IPS-18a (cell line): ENCODE results near the gene IL4R.

Experiments used
- H3K27ac ChIP-seq: one replicate; pipeline ENCODE4 v1.5.1; 2013; ENCODE audit warnings: low read length
- H3K27me3 ChIP-seq: one replicate; pipeline ENCODE4 v1.6.1; 2013; ENCODE audit warnings: mild to moderate bottlenecking, low read length; ENCODE audit not compliant: control insufficient read depth, insufficient read depth
- H3K36me3 ChIP-seq: one replicate; pipeline ENCODE4 v1.6.1; 2013; ENCODE audit warnings: low read depth, low read length; ENCODE audit not compliant: control insufficient read depth
- H3K4me1 ChIP-seq: one replicate; pipeline ENCODE4 v1.6.1; 2013; ENCODE audit warnings: low read depth, low read length; ENCODE audit not compliant: control insufficient read depth
- H3K4me3 ChIP-seq: one replicate; pipeline ENCODE4 v1.5.1; 2013; ENCODE audit warnings: low read length
- H3K9ac ChIP-seq: one replicate; pipeline ENCODE4 v1.6.1; 2013; ENCODE audit warnings: mild to moderate bottlenecking, low read length, moderate library complexity
- H3K9me3 ChIP-seq: one replicate; pipeline ENCODE4 v1.6.1; 2013; ENCODE audit warnings: low read depth, low read length; ENCODE audit not compliant: control insufficient read depth

IL4R gene

GRCh38 chr16:27290562-27290961 lies 23.2 kb upstream of the IL4R start:
- no peak overlapping the region for H3K27ac ChIP-seq
- no peak overlapping the region for H3K9ac ChIP-seq
- H3K9me3 ChIP-seq, result no peaks in the 10 kb centered on the region
- H3K4me3 ChIP-seq, result no peak overlapping the region
- H3K4me1 ChIP-seq, result no peaks in the 10 kb centered on the region
- H3K36me3 ChIP-seq, result no peaks in the 10 kb centered on the region
- no peaks in the 10 kb centered on the region for H3K27me3 ChIP-seq

GRCh38 chr16:27291106-27291505 lies 22.7 kb upstream of the IL4R start:
- Histone ChIP-seq H3K4me3 (no peak overlapping the region), H3K9ac (no peak overlapping the region), H3K27me3 (no peaks in the 10 kb centered on the region), H3K4me1 (no peaks in the 10 kb centered on the region), H3K36me3 (no peaks in the 10 kb centered on the region), H3K27ac (no peak overlapping the region), H3K9me3 (no peaks in the 10 kb centered on the region)

- H3K36me3 ChIP-seq, result no peaks in the 10 kb centered on the region
- no peak overlapping the region for H3K4me3 ChIP-seq
- no peak overlapping the region for H3K27ac ChIP-seq
- H3K4me1 ChIP-seq, result no peaks in the 10 kb centered on the region
- no peak overlapping the region for H3K9ac ChIP-seq
- no peaks in the 10 kb centered on the region for H3K9me3 ChIP-seq
- H3K27me3 ChIP-seq, result no peaks in the 10 kb centered on the region
Measured at GRCh38 chr16:27291722-27292240, 22.0 kb upstream of the IL4R start.

GRCh38 chr16:27293343-27293742 lies 20.4 kb upstream of the IL4R start:
- Histone ChIP-seq H3K27ac (no peak overlapping the region), H3K4me1 (no peaks in the 10 kb centered on the region), H3K9me3 (no peaks in the 10 kb centered on the region), H3K36me3 (no peaks in the 10 kb centered on the region), H3K27me3 (no peaks in the 10 kb centered on the region), H3K9ac (no peak overlapping the region), H3K4me3 (no peak overlapping the region)

- Histone ChIP-seq H3K36me3 (no peaks in the 10 kb centered on the region), H3K9me3 (no peaks in the 10 kb centered on the region), H3K4me1 (no peaks in the 10 kb centered on the region), H3K9ac (no peak overlapping the region), H3K4me3 (no peak overlapping the region), H3K27ac (no peak overlapping the region), H3K27me3 (no peaks in the 10 kb centered on the region)
Measured at GRCh38 chr16:27298132-27298531, 15.6 kb upstream of the IL4R start.

- no peak overlapping the region for H3K27ac ChIP-seq
- H3K9ac ChIP-seq, result no peak overlapping the region
- H3K4me1 ChIP-seq, result no peaks in the 10 kb centered on the region
- no peaks in the 10 kb centered on the region for H3K9me3 ChIP-seq
- H3K4me3 ChIP-seq, result no peak overlapping the region
- no peaks in the 10 kb centered on the region for H3K36me3 ChIP-seq
- no peaks in the 10 kb centered on the region for H3K27me3 ChIP-seq
Measured at GRCh38 chr16:27301236-27301861, 12.4 kb upstream of the IL4R start.

GRCh38 chr16:27302126-27302525 lies 11.6 kb upstream of the IL4R start:
- no peaks in the 10 kb centered on the region for H3K36me3 ChIP-seq
- H3K4me3 ChIP-seq, result no peak overlapping the region
- no peaks in the 10 kb centered on the region for H3K27me3 ChIP-seq
- no peak overlapping the region for H3K27ac ChIP-seq
- no peak overlapping the region for H3K9ac ChIP-seq
- no peaks in the 10 kb centered on the region for H3K4me1 ChIP-seq
- H3K9me3 ChIP-seq, result no peaks in the 10 kb centered on the region

- H3K4me3 ChIP-seq, result no peak overlapping the region
Measured at GRCh38 chr16:27303256-27304100, 10.3 kb upstream of the IL4R start.

GRCh38 chr16:27304102-27304501 lies 9.7 kb upstream of the IL4R start:
- H3K36me3 ChIP-seq, result no peaks in the 10 kb centered on the region
- H3K27ac ChIP-seq, result no peak overlapping the region
- no peaks in the 10 kb centered on the region for H3K4me1 ChIP-seq
- H3K4me3 ChIP-seq, result no peak overlapping the region
- H3K9ac ChIP-seq, result no peak overlapping the region
- no peaks in the 10 kb centered on the region for H3K9me3 ChIP-seq
- no peaks in the 10 kb centered on the region for H3K27me3 ChIP-seq

More at GRCh38 chr16:27303256-27304100, 10.3 kb upstream of the IL4R start:
- no peak overlapping the region for H3K9ac ChIP-seq
- H3K9me3 ChIP-seq, result no peaks in the 10 kb centered on the region
- no peak overlapping the region for H3K27ac ChIP-seq
- no peaks in the 10 kb centered on the region for H3K4me1 ChIP-seq
- no peaks in the 10 kb centered on the region for H3K27me3 ChIP-seq
- no peaks in the 10 kb centered on the region for H3K36me3 ChIP-seq

GRCh38 chr16:27304881-27305745 lies 8.7 kb upstream of the IL4R start:
- H3K36me3 ChIP-seq, result no peaks in the 10 kb centered on the region
- no peaks in the 10 kb centered on the region for H3K9me3 ChIP-seq
- no peaks in the 10 kb centered on the region for H3K27me3 ChIP-seq
- no peak overlapping the region for H3K9ac ChIP-seq
- no peaks in the 10 kb centered on the region for H3K4me1 ChIP-seq
- H3K27ac ChIP-seq, result no peak overlapping the region
- H3K4me3 ChIP-seq, result no peak overlapping the region

- no peaks in the 10 kb centered on the region for H3K9me3 ChIP-seq
Measured at GRCh38 chr16:27305839-27306442, 7.8 kb upstream of the IL4R start.

More at GRCh38 chr16:27305839-27306442, 7.8 kb upstream of the IL4R start:
- no peak overlapping the region for H3K27ac ChIP-seq
- H3K27me3 ChIP-seq, result no peaks in the 10 kb centered on the region
- H3K4me1 ChIP-seq, result no peaks in the 10 kb centered on the region
- H3K36me3 ChIP-seq, result no peaks in the 10 kb centered on the region
- no peak overlapping the region for H3K4me3 ChIP-seq
- no peak overlapping the region for H3K9ac ChIP-seq
